PC-3 (cell line): ENCODE results near the gene IRF9. TPM values are rescaled to one million over a fixed set of nuclear protein-coding genes. Genes with fewer than 3 reads are reported as not detected.

ENCODE experiments used
- ATAC-seq: fragments of 200-7000 bp; cut with Tn5 transposase; 2 replicates; pipeline ENCODE4 v1.9.1; 2020; ENCODE audit warnings: mild to moderate bottlenecking, moderate library complexity
- BruUV-seq: library from RNA; stranded (reverse); fragments of 400-500 nt; replicated peaks from 2 replicates; lab custom pipeline; 2021; lab: Mats Ljungman, UMichigan
- CTCF ChIA-PET: fragments of 300-600 bp; sonication (Branson Sonifier 250); formaldehyde crosslinking; loops from one replicate; lab custom pipeline; 2022; ENCODE audit warnings: antibody characterized with exemption; lab: Charles Lee
- POLR2A ChIA-PET: fragments of 300-600 bp; sonication (Branson Sonifier 250); formaldehyde crosslinking; loops from one replicate; lab custom pipeline; 2022; ENCODE audit warnings: antibody characterized with exemption; ENCODE audit not compliant: unreplicated experiment; lab: Charles Lee
- DNase-seq: peaks from one replicate; pipeline ENCODE4 v3.0.0-alpha.2; 2015
- H2AFZ ChIP-seq: fragments of 300-600 bp; sonication (generic); 2 replicates; pipeline ENCODE4 v1.6.0; 2016; ENCODE audit warnings: antibody characterized with exemption, low read length
- H3F3A ChIP-seq: fragments of 300-600 bp; sonication (generic); one replicate; pipeline ENCODE4 v1.6.0; 2017; ENCODE audit warnings: antibody characterized with exemption, low read length, control low read depth, mild to moderate bottlenecking; ENCODE audit not compliant: unreplicated experiment
- H3K27ac ChIP-seq: fragments of 300-600 bp; sonication (generic); 2 replicates; pipeline ENCODE4 v1.5.1; 2016; ENCODE audit warnings: mild to moderate bottlenecking, low read length
- H3K27me3 ChIP-seq: fragments of 300-600 bp; sonication (generic); 2 replicates; pipeline ENCODE4 v1.6.1; 2016; ENCODE audit warnings: low read length, mixed read lengths
- H3K36me3 ChIP-seq: fragments of 300-600 bp; sonication (generic); 2 replicates; pipeline ENCODE4 v1.6.1; 2016; ENCODE audit warnings: low read depth, mixed run types, low read length, mixed read lengths
- H3K4me1 ChIP-seq: fragments of 300-600 bp; sonication (generic); 2 replicates; pipeline ENCODE4 v1.5.1; 2016; ENCODE audit warnings: low read length; ENCODE audit not compliant: insufficient read depth
- H3K4me2 ChIP-seq: fragments of 300-600 bp; sonication (generic); 2 replicates; pipeline ENCODE4 v1.6.0; 2016; ENCODE audit warnings: low read length
- H3K4me3 ChIP-seq: fragments of 300-600 bp; sonication (generic); 2 replicates; pipeline ENCODE4 v1.5.1; 2016; ENCODE audit warnings: mild to moderate bottlenecking, low read length, mixed read lengths
- H3K79me2 ChIP-seq: fragments of 300-600 bp; sonication (generic); 2 replicates; pipeline ENCODE4 v1.6.1; 2017; ENCODE audit warnings: low read length, mixed read lengths
- H3K9ac ChIP-seq: fragments of 300-600 bp; sonication (generic); 2 replicates; pipeline ENCODE4 v1.6.0; 2016; ENCODE audit warnings: mild to moderate bottlenecking, low read length
- H3K9me2 ChIP-seq: fragments of 300-600 bp; sonication (generic); replicated peaks from 2 replicates; pipeline ENCODE4 v1.6.1; 2016; ENCODE audit warnings: mixed run types, low read length, mixed read lengths
- H3K9me3 ChIP-seq: fragments of 300-600 bp; sonication (generic); 2 replicates; pipeline ENCODE4 v1.6.1; 2016; ENCODE audit warnings: low read length, mixed read lengths
- H4K20me1 ChIP-seq: fragments of 300-600 bp; sonication (generic); 2 replicates; pipeline ENCODE4 v1.6.1; 2016; ENCODE audit warnings: low read length, mixed read lengths
- EZH2 ChIP-seq: fragments of 300-600 bp; sonication (generic); IDR thresholded peaks from one replicate; pipeline ENCODE4 v1.6.1; 2017; ENCODE audit warnings: antibody characterized with exemption, mild to moderate bottlenecking, low read length; ENCODE audit not compliant: unreplicated experiment
- EZH2phosphoT487 ChIP-seq: fragments of 300-600 bp; sonication (generic); IDR thresholded peaks from 2 replicates; pipeline ENCODE4 v1.6.1; 2018; ENCODE audit warnings: mild to moderate bottlenecking, antibody characterized with exemption, low read length, borderline replicate concordance
- intact Hi-C: fragments of 100-400 bp; cut with micrococcal nuclease; formaldehyde crosslinking; loops from 2 replicates; pipeline ENCODE4 v1.9.0; 2023
- total RNA-seq: library from RNA; depleted of rRNA; stranded (reverse); fragments of >200 nt; gene quantifications from 2 replicates; pipeline ENCODE4 v1.2.3, GENCODE V29; 2014
- TF ChIP-seq, protein P1 (sequence below): fragments of 300-600 bp; sonication (generic); conservative IDR thresholded peaks from 2 replicates; pipeline ENCODE4 v1.5.1; 2017; ENCODE audit warnings: antibody characterized with exemption, low read depth, mild to moderate bottlenecking, low read length

Gene IRF9
- total RNA-seq, 1 experiment from 2014 or later = 10.5 TPM

GRCh38 chr14:24190416-24190815, 29.4 kb downstream of the IRF9 start:
- H3K9ac ChIP-seq = no peak overlapping the region
- no TSS peak for BruUV-seq

DNA sequence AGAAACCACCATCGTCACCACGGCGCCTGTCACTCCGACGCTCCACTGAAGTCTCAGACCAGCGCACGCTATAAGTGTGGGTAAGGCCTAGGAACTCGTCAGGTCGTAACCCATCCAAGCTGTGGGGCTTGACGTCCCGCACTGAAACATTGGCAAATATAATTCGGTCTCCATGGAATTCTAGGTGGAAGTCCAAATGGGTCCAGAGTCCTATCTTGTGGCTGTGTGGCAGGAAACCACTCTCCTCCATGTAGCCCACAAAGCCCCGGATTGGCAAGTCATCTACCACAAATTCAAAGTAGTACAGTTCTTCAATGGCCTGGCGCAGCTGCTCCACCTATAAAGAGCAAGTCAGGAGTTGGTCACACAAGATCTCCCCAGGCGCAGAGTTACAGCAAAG, 31.9 kb downstream of the IRF9 start:
- H4K20me1 ChIP-seq = no peaks in the 10 kb centered on the region
- no peak overlapping the region for H3K9ac ChIP-seq
- H3K36me3 ChIP-seq = peaks cover 8% of the 10 kb centered on the region; the same call in 1 of the 2 replicates
- peaks cover 66% of the 10 kb centered on the region for H3K79me2 ChIP-seq
- no peaks in the 10 kb centered on the region for H3K9me2 ChIP-seq
- no peak overlapping the region for H2AFZ ChIP-seq
- H3K4me3 ChIP-seq = no peak overlapping the region
- BruUV-seq = no TSS peak
- intact Hi-C loops = no loop called here
- TF ChIP-seq EZH2 (no peak), EZH2phosphoT487 (no peak)
- TF ChIP-seq, protein P1, sequence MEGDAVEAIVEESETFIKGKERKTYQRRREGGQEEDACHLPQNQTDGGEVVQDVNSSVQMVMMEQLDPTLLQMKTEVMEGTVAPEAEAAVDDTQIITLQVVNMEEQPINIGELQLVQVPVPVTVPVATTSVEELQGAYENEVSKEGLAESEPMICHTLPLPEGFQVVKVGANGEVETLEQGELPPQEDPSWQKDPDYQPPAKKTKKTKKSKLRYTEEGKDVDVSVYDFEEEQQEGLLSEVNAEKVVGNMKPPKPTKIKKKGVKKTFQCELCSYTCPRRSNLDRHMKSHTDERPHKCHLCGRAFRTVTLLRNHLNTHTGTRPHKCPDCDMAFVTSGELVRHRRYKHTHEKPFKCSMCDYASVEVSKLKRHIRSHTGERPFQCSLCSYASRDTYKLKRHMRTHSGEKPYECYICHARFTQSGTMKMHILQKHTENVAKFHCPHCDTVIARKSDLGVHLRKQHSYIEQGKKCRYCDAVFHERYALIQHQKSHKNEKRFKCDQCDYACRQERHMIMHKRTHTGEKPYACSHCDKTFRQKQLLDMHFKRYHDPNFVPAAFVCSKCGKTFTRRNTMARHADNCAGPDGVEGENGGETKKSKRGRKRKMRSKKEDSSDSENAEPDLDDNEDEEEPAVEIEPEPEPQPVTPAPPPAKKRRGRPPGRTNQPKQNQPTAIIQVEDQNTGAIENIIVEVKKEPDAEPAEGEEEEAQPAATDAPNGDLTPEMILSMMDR = no peak
- peaks cover 10% of the 10 kb centered on the region for H3K4me1 ChIP-seq
- CTCF ChIA-PET = no interaction called here
- H3K9me3 ChIP-seq = no peaks in the 10 kb centered on the region
- no peaks in the 10 kb centered on the region for H3F3A ChIP-seq
- H3K27ac ChIP-seq = no peak overlapping the region
- H3K27me3 ChIP-seq = no peaks in the 10 kb centered on the region
- DNase-seq (no peak), ATAC-seq (no peak)
- POLR2A ChIA-PET = no interaction called here
- H3K4me2 ChIP-seq = no peak overlapping the region

More at GRCh38 chr14:24190416-24190815, 29.4 kb downstream of the IRF9 start:
- Histone ChIP-seq H3K4me1 (peaks cover 17% of the 10 kb centered on the region), H3K9me2 (no peaks in the 10 kb centered on the region), H3F3A (no peaks in the 10 kb centered on the region), H4K20me1 (no peaks in the 10 kb centered on the region), H3K4me2 (no peak overlapping the region), H3K27ac (no peak overlapping the region), H3K79me2 (peaks cover 61% of the 10 kb centered on the region), H3K36me3 (peaks cover 24% of the 10 kb centered on the region; the same call in 1 of the 2 replicates), H3K9me3 (no peaks in the 10 kb centered on the region), H3K4me3 (no peak overlapping the region), H3K27me3 (no peaks in the 10 kb centered on the region), H2AFZ (no peak overlapping the region)
- no peak for DNase-seq
- ChIA-PET CTCF (no interaction called here), POLR2A (no interaction called here)
- intact Hi-C loops = no loop called here
- ATAC-seq = no peak
- TF ChIP-seq, protein P1 = no peak
- TF ChIP-seq EZH2 (no peak), EZH2phosphoT487 (no peak)

GRCh38 chr14:24194186-24194872, 33.3 kb downstream of the IRF9 start:
- intact Hi-C loops = no loop called here
- BruUV-seq = TSS peak; percentile 38

More at GRCh38 chr14:24194186-24194872, 33.3 kb downstream of the IRF9 start:
- DNase-seq (no peak), ATAC-seq (no peak)
- H3K27me3 ChIP-seq = no peaks in the 10 kb centered on the region
- peak overlapping the region; percentile 99; the same call in 1 of the 2 replicates for H3K9ac ChIP-seq
- POLR2A ChIA-PET = no interaction called here
- no peaks in the 10 kb centered on the region for H3K9me3 ChIP-seq
- peaks cover 8% of the 10 kb centered on the region; the same call in 1 of the 2 replicates for H3K36me3 ChIP-seq
- H3K4me2 ChIP-seq = peak overlapping the region; percentile 97
- H3K4me3 ChIP-seq = peak overlapping the region; percentile 86
- CTCF ChIA-PET = no interaction called here
- peaks cover 9% of the 10 kb centered on the region for H3K4me1 ChIP-seq
- no peak overlapping the region for H2AFZ ChIP-seq
- H3K9me2 ChIP-seq = no peaks in the 10 kb centered on the region
- TF ChIP-seq EZH2phosphoT487 = no peak
- TF ChIP-seq, protein P1 = no peak
- no peak for TF ChIP-seq EZH2
- H3K79me2 ChIP-seq = peaks cover 59% of the 10 kb centered on the region
- H3F3A ChIP-seq = no peaks in the 10 kb centered on the region
- H4K20me1 ChIP-seq = no peaks in the 10 kb centered on the region
- H3K27ac ChIP-seq = no peak overlapping the region
